ENCODE results near the gene PSPH.
"Not testable (repeated sequence)": the region's sequence is repeated elsewhere in the genome, so short reads cannot be mapped to it uniquely, and the experiment has no call there.

Gene PSPH

DNA sequence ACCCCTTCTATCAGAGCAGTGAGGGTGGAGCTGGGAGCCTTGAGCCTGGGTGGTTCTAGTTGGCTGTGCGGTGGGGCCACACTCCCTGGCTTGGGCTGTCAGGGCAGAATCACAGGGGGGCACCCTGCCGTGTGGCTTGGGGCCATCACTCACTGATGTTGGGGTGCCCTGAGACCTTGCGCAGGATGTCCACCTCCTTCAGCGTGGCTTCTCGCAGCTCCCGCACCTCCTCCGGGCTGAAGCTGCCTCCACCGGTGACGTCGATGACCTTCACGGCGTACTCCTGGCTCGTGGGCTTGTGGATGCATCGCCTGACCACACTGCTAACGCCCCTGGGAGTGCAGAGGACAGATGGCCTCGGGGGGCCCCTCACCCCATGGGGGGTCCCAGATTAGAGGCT is 36.2 kb upstream of the PSPH start:
- in situ Hi-C loops (cut with MboI; ENCODE audit: low pct_unique_long_range_greater_than_20kb, low sequenced_read_pairs, unreplicated experiment) = loop anchor here (25.0 kb wide), 1 partner anchor 450 kb away; no protein-coding TSS in a partner anchor
- TF ChIP-seq, protein P1, sequence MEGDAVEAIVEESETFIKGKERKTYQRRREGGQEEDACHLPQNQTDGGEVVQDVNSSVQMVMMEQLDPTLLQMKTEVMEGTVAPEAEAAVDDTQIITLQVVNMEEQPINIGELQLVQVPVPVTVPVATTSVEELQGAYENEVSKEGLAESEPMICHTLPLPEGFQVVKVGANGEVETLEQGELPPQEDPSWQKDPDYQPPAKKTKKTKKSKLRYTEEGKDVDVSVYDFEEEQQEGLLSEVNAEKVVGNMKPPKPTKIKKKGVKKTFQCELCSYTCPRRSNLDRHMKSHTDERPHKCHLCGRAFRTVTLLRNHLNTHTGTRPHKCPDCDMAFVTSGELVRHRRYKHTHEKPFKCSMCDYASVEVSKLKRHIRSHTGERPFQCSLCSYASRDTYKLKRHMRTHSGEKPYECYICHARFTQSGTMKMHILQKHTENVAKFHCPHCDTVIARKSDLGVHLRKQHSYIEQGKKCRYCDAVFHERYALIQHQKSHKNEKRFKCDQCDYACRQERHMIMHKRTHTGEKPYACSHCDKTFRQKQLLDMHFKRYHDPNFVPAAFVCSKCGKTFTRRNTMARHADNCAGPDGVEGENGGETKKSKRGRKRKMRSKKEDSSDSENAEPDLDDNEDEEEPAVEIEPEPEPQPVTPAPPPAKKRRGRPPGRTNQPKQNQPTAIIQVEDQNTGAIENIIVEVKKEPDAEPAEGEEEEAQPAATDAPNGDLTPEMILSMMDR (IDR thresholded peaks at IDR 0.05; ENCODE audit: extremely low read depth, insufficient read depth, missing control alignments) = no peak
- no peak for DNase-seq (ENCODE audit: low spot score)

DNA sequence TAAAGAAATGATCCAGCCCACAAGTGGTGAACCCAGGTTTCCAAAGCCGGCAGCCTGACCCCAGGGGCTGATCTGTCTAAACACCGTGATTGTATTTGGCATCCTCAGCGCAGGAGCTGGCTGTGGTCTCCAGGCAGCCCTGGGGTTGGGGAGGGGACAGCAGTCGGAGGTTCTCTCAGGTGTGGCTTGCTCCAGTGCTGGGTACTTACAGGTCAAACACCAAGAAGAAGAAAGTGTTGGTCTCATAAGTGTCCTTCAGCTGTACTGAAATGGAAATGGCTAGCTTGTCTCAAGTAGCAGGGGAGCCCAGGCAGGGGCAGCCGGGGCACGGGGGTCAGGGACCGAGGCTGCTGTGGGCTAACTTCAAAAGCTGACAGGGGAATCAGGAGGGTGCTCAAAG is 35.5 kb upstream of the PSPH start:
- TF ChIP-seq, protein P1 (IDR thresholded peaks at IDR 0.05; ENCODE audit: extremely low read depth, insufficient read depth, missing control alignments) = no peak
- no peak for DNase-seq (ENCODE audit: low spot score)
- in situ Hi-C loops (cut with MboI; ENCODE audit: low pct_unique_long_range_greater_than_20kb, low sequenced_read_pairs, unreplicated experiment) = loop anchor here (25.0 kb wide), 1 partner anchor 449 kb away; no protein-coding TSS in a partner anchor

DNA sequence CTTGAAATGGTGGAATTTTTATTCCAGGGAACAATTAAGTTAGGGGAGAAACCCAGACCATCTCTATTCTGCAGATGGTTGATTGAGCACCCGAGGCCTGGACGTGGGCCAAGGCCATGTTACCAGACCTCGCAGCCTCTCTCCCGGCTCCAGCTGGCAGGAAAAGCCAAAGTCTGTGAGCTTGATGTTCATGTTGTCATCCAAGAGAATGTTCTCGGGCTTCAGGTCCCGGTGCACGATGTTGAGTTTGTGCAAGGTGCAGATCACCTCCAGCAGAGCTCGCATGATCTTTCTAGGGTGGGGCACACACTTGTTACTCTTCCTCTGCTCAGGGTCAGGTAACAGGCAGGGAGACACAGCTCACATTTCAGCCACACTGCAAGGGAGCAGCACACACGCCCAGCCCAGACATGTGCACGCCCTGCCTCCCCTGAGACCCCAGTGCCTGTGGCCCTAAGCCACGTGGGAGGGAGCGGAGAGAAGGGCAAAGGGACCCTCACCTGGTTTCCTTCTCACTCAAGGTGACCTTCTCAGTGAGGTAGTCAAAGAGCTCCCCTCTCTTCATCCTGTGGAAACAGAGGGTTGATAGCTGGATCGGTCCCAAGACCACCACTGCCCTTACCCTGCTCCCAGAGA is 32.0 kb upstream of the PSPH start:
- no peak for DNase-seq (ENCODE audit: low spot score)
- in situ Hi-C loops (cut with MboI; ENCODE audit: low pct_unique_long_range_greater_than_20kb, low sequenced_read_pairs, unreplicated experiment) = loop anchor here (25.0 kb wide), 1 partner anchor 446 kb away; no protein-coding TSS in a partner anchor

DNA sequence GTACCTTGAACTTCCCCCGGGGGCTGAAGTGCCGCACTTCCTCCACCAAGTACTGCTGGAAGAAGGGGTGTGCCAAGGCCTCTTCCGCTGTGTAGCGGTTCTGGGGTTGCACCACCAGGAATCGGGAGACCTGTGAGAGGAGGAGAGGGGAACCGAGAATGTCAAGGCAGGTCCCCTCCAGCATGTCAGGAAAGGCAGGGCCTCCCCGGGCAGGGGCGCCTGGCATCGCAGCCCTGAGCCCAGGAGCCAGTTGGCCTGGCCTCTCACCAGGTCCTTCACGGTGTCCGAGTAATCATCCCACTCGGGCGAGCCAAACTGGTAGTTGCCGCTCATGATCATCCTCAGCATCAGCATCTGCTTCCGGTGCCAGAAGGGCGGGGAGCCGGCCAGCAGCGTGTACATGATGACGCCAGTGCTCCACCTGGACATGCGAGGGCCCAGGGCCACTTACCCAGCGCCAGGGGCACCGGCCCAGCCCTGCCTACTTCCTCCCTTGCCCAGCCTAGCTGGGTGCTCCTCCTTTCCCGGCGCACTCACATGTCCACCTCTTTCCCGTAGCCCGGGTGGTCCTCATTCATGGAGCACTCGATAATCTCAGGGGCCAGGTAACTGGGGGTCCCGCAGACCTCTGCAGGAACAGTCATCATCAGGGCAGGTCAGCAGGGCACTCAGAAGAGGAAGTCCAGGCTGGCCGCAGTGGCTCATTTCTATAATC is 30.5 kb upstream of the PSPH start:
- TF ChIP-seq, protein P1 (IDR thresholded peaks at IDR 0.05; ENCODE audit: extremely low read depth, insufficient read depth, missing control alignments) = no peak
- in situ Hi-C loops (cut with MboI; ENCODE audit: low pct_unique_long_range_greater_than_20kb, low sequenced_read_pairs, unreplicated experiment) = loop anchor here (25.0 kb wide), 1 partner anchor 444 kb away; no protein-coding TSS in a partner anchor
- no peak for DNase-seq (ENCODE audit: low spot score)

More for the DNA sequence above, 32.0 kb upstream of the PSPH start:
- TF ChIP-seq, protein P1 (IDR thresholded peaks at IDR 0.05; ENCODE audit: extremely low read depth, insufficient read depth, missing control alignments) = no peak

- DNase-seq (ENCODE audit: low spot score) = not testable (repeated sequence)
- in situ Hi-C loops (cut with MboI; ENCODE audit: low pct_unique_long_range_greater_than_20kb, low sequenced_read_pairs, unreplicated experiment) = loop anchor here (25.0 kb wide), 1 partner anchor 444 kb away; no protein-coding TSS in a partner anchor
Measured at GRCh38 chr7:56080726-56081435, 29.6 kb upstream of the PSPH start.

DNA sequence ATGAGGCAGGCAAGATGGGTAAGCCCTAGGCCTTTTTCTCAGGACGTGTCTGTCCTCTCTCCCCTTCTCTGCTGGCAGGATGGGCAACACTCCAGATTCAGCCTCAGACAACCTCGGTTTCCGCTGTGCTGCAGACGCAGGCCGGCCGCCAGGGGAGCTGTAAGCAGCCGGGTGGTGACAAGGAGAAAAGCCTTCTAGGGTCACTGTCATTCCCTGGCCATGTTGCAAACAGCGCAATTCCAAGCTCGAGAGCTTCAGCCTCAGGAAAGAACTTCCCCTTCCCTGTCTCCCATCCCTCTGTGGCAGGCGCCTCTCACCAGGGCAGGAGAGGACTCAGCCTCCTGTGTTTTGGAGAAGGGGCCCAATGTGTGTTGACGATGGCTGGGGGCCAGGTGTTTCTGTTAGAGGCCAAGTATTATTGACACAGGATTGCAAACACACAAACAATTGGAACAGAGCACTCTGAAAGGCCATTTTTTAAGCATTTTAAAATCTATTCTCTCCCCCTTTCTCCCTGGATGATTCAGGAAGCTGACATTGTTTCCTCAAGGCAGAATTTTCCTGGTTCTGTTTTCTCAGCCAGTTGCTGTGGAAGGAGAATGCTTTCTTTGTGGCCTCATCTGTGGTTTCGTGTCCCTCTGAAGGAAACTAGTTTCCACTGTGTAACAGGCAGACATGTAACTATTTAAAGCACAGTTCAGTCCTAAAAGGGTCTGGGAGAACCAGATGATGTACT is 28.4 kb upstream of the PSPH start:
- in situ Hi-C loops (cut with MboI; ENCODE audit: low pct_unique_long_range_greater_than_20kb, low sequenced_read_pairs, unreplicated experiment) = loop anchor here (10.0 to 25.0 kb wide), 2 partner anchors 75 to 442 kb away; no protein-coding TSS in a partner anchor
- TF ChIP-seq, protein P1 (IDR thresholded peaks at IDR 0.05; ENCODE audit: extremely low read depth, insufficient read depth, missing control alignments) = peak; percentile 29
- DNase-seq (ENCODE audit: low spot score) = no peak

All from GM13977 (cell line).